H9 (cell line): ENCODE measurements around the gene RNF20. TPM values are rescaled to one million over a fixed set of nuclear protein-coding genes. Genes with fewer than 3 reads are reported as not detected.

Experiments used
- DNase-seq: peaks from one replicate; pipeline ENCODE4 v3.0.0-alpha.2; 2017
- H2AFZ ChIP-seq: one replicate; pipeline ENCODE4 v1.6.1; 2013; ENCODE audit warnings: mild to moderate bottlenecking, low read length, control low read depth, moderate library complexity
- H2AK5ac ChIP-seq: 2 replicates; pipeline ENCODE4 v1.6.1; 2013; ENCODE audit warnings: low read length, control low read depth, mixed read lengths; ENCODE audit not compliant: insufficient read length
- H2BK120ac ChIP-seq: one replicate; pipeline ENCODE4 v1.6.1; 2013; ENCODE audit warnings: low read depth, mild to moderate bottlenecking, low read length, control low read depth, inconsistent platforms; ENCODE audit not compliant: poor library complexity, severe bottlenecking
- H2BK12ac ChIP-seq: 2 replicates; pipeline ENCODE4 v1.6.1; 2013; ENCODE audit warnings: low read length, control low read depth, mixed read lengths, low read depth; ENCODE audit not compliant: insufficient read length
- H2BK15ac ChIP-seq: 2 replicates; pipeline ENCODE4 v1.6.1; 2013; ENCODE audit warnings: low read depth, low read length, control low read depth
- H2BK20ac ChIP-seq: one replicate; pipeline ENCODE4 v1.6.1; 2013; ENCODE audit warnings: low read depth, mild to moderate bottlenecking, low read length, control low read depth, inconsistent platforms; ENCODE audit not compliant: poor library complexity, severe bottlenecking
- H2BK5ac ChIP-seq: 2 replicates; pipeline ENCODE4 v1.6.1; 2013; ENCODE audit warnings: low read length, control low read depth, mixed read lengths; ENCODE audit not compliant: insufficient read length
- H3K14ac ChIP-seq: 2 replicates; pipeline ENCODE4 v1.6.1; 2013; ENCODE audit warnings: low read length, control low read depth; ENCODE audit not compliant: insufficient read depth
- H3K18ac ChIP-seq: 2 replicates; pipeline ENCODE4 v1.6.1; 2013; ENCODE audit warnings: low read depth, mild to moderate bottlenecking, mixed read lengths, low read length, control low read depth; ENCODE audit not compliant: insufficient read length
- H3K23ac ChIP-seq: 2 replicates; pipeline ENCODE4 v1.6.1; 2013; ENCODE audit warnings: low read length, control low read depth, mixed read lengths, low read depth; ENCODE audit not compliant: insufficient read length
- H3K23me2 ChIP-seq: 2 replicates; pipeline ENCODE4 v1.6.1; 2013; ENCODE audit warnings: low read depth, mild to moderate bottlenecking, mixed read lengths, low read length, control low read depth; ENCODE audit not compliant: insufficient read length, poor library complexity, severe bottlenecking
- H3K27ac ChIP-seq: 2 replicates; pipeline ENCODE4 v1.5.1; 2013; ENCODE audit warnings: low read length, control low read depth, mixed read lengths, low read depth; ENCODE audit not compliant: insufficient read length
- H3K27me3 ChIP-seq: 2 replicates; pipeline ENCODE4 v1.6.1; 2013; ENCODE audit warnings: low read length, control low read depth, inconsistent platforms; ENCODE audit not compliant: insufficient read depth
- H3K4ac ChIP-seq: 2 replicates; pipeline ENCODE4 v1.6.1; 2013; ENCODE audit warnings: low read depth, mild to moderate bottlenecking, control low read depth, inconsistent platforms, low read length, moderate library complexity
- H3K4me1 ChIP-seq: 2 replicates; pipeline ENCODE4 v1.6.1; 2013; ENCODE audit warnings: low read length, control low read depth, inconsistent platforms; ENCODE audit not compliant: insufficient read depth
- H3K4me2 ChIP-seq: 2 replicates; pipeline ENCODE4 v1.6.1; 2013; ENCODE audit warnings: low read length, control low read depth, mixed read lengths; ENCODE audit not compliant: insufficient read length, insufficient read depth
- H3K56ac ChIP-seq: 2 replicates; pipeline ENCODE4 v1.6.1; 2013; ENCODE audit warnings: low read depth, mild to moderate bottlenecking, mixed read lengths, low read length, control low read depth; ENCODE audit not compliant: insufficient read length
- H3K79me1 ChIP-seq: 2 replicates; pipeline ENCODE4 v1.6.1; 2013; ENCODE audit warnings: low read depth, mild to moderate bottlenecking, moderate library complexity, low read length, control low read depth, inconsistent platforms; ENCODE audit not compliant: insufficient read depth, poor library complexity, severe bottlenecking
- H3K79me2 ChIP-seq: 2 replicates; pipeline ENCODE4 v1.6.1; 2013; ENCODE audit warnings: low read length, control low read depth, inconsistent platforms; ENCODE audit not compliant: insufficient read depth
- H3K9ac ChIP-seq: 2 replicates; pipeline ENCODE4 v1.6.1; 2013; ENCODE audit warnings: low read length, control low read depth, mixed read lengths; ENCODE audit not compliant: insufficient read length; ENCODE audit errors: extremely low read depth
- H3K9me3 ChIP-seq: one replicate; pipeline ENCODE4 v1.6.1; 2013; ENCODE audit warnings: low read depth, low read length, inconsistent platforms; ENCODE audit not compliant: control insufficient read depth
- H3T11ph ChIP-seq: one replicate; pipeline ENCODE4 v1.6.1; 2013; ENCODE audit warnings: mild to moderate bottlenecking, low read length, control low read depth, inconsistent platforms
- H4K20me1 ChIP-seq: one replicate; pipeline ENCODE4 v1.6.1; 2013; ENCODE audit not compliant: control insufficient read depth, insufficient read length, insufficient read depth
- H4K5ac ChIP-seq: 2 replicates; pipeline ENCODE4 v1.6.1; 2013; ENCODE audit warnings: low read depth, mild to moderate bottlenecking, mixed read lengths, low read length, control low read depth; ENCODE audit not compliant: insufficient read length
- H4K8ac ChIP-seq: replicated peaks from 2 replicates; pipeline ENCODE4 v1.6.1; 2013; ENCODE audit warnings: low read length, control low read depth, mixed read lengths, low read depth; ENCODE audit not compliant: insufficient read length
- H4K91ac ChIP-seq: 2 replicates; pipeline ENCODE4 v1.6.1; 2013; ENCODE audit warnings: low read depth, mild to moderate bottlenecking, moderate library complexity, mixed read lengths, low read length, control low read depth; ENCODE audit not compliant: insufficient read length
- H3K27ac Mint-ChIP-seq, 3 experiments: 2 replicates in 2 of 3; 3 replicates in 1 of 3; pipeline ENCODE4 v1.8.0; 2020 to 2021; ENCODE audit warnings: mixed read lengths in 3 of 3, mild to moderate bottlenecking in 1 of 3, moderate library complexity in 1 of 3
- H3K27me3 Mint-ChIP-seq: 2 replicates; pipeline ENCODE4 v1.8.0; 2021; ENCODE audit warnings: low read depth, mild to moderate bottlenecking, moderate library complexity, mixed read lengths
- H3K36me3 Mint-ChIP-seq, 3 experiments: 2 replicates in 2 of 3; 3 replicates in 1 of 3; pipeline ENCODE4 v1.8.0; 2020 to 2021; ENCODE audit warnings: low read depth in 3 of 3, mixed read lengths in 3 of 3; ENCODE audit not compliant: insufficient read depth in 1 of 3
- H3K4me1 Mint-ChIP-seq, 2 experiments: 2 replicates each; pipeline ENCODE4 v1.8.0; 2020; ENCODE audit warnings: mixed read lengths in 2 of 2
- H3K4me3 Mint-ChIP-seq, 2 experiments: 2 replicates in 1 of 2; 3 replicates in 1 of 2; pipeline ENCODE4 v1.8.0; 2020 to 2021; ENCODE audit warnings: mild to moderate bottlenecking in 2 of 2, mixed read lengths in 2 of 2, moderate library complexity in 1 of 2
- H3K9me3 Mint-ChIP-seq, 2 experiments: 2 replicates in 1 of 2; 3 replicates in 1 of 2; pipeline ENCODE4 v1.8.0; 2020; ENCODE audit warnings: mild to moderate bottlenecking in 2 of 2, mixed read lengths in 2 of 2, moderate library complexity in 1 of 2
- total RNA-seq: library from RNA; stranded (reverse); gene quantifications from 2 replicates; pipeline ENCODE4 v1.2.1, GENCODE V29; 2021
- TF ChIP-seq, protein P1 (sequence below): fragments of 200-600 bp; sonication (generic); conservative IDR thresholded peaks from 3 replicates; pipeline ENCODE4 v1.8.0; 2021; ENCODE audit warnings: antibody characterized with exemption, mild to moderate bottlenecking

RNF20 gene
- total RNA-seq, 1 experiment from 2014 or later, result 48.5 TPM

GRCh38 chr9:101536351-101536750, 2.7 kb downstream of the RNF20 start:
- Histone ChIP-seq H2BK5ac (no peak overlapping the region), H4K5ac (no peak overlapping the region), H2BK20ac (no peak overlapping the region), H4K20me1 (no peaks in the 10 kb centered on the region), H3K4ac (no peak overlapping the region), H3K9me3 (no peaks in the 10 kb centered on the region), H3K27me3 (no peaks in the 10 kb centered on the region), H3K79me2 (peaks cover 3% of the 10 kb centered on the region; the same call in 1 of the 2 replicates), H3K56ac (no peak overlapping the region), H3K4me2 (no peak overlapping the region), H3K23me2 (peaks cover 8% of the 10 kb centered on the region), H3K79me1 (peaks cover 4% of the 10 kb centered on the region), H4K8ac (no peak overlapping the region), H3K18ac (no peak overlapping the region), H3K14ac (no peak overlapping the region), H3T11ph (no peak overlapping the region), H3K27ac (no peak overlapping the region), H2BK12ac (no peak overlapping the region), H2AFZ (no peak overlapping the region), H2BK120ac (no peak overlapping the region), H3K9ac (no peak overlapping the region), H4K91ac (no peak overlapping the region), H2AK5ac (no peak overlapping the region), H3K4me1 (no peaks in the 10 kb centered on the region), H3K23ac (no peak overlapping the region), H2BK15ac (no peak overlapping the region)
- Mint-ChIP-seq H3K4me1 (peaks cover 5 to 6% of the 10 kb centered on the region in 2 experiments; a peak in 2 of 4 replicates), H3K27ac (no peak overlapping the region), H3K36me3 (peaks cover 6 to 11% (median 9%) of the 10 kb centered on the region in 3 experiments; a peak in 6 of 7 replicates), H3K4me3 (no peak overlapping the region), H3K27me3 (no peaks in the 10 kb centered on the region), H3K9me3 (no peaks in the 10 kb centered on the region)
- TF ChIP-seq, protein P1, sequence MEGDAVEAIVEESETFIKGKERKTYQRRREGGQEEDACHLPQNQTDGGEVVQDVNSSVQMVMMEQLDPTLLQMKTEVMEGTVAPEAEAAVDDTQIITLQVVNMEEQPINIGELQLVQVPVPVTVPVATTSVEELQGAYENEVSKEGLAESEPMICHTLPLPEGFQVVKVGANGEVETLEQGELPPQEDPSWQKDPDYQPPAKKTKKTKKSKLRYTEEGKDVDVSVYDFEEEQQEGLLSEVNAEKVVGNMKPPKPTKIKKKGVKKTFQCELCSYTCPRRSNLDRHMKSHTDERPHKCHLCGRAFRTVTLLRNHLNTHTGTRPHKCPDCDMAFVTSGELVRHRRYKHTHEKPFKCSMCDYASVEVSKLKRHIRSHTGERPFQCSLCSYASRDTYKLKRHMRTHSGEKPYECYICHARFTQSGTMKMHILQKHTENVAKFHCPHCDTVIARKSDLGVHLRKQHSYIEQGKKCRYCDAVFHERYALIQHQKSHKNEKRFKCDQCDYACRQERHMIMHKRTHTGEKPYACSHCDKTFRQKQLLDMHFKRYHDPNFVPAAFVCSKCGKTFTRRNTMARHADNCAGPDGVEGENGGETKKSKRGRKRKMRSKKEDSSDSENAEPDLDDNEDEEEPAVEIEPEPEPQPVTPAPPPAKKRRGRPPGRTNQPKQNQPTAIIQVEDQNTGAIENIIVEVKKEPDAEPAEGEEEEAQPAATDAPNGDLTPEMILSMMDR, result no peak
- DNase-seq, result no peak
